T-helper 2 cell treated with Interferon-gamma antibody and Interleukin-4, amounts not matched to agents 100 ng/mL and 5 ng/mL, for 36 hours (primary cell): Measurements from ENCODE around the gene MATN1. TPM values are rescaled to one million over a fixed set of nuclear protein-coding genes. Genes with fewer than 3 reads are reported as not detected.

ENCODE experiments used
- intact Hi-C: fragments of 100-400 bp; cut with micrococcal nuclease; formaldehyde crosslinking; loops from one replicate; pipeline ENCODE4 v1.15.1; 2023
- total RNA-seq: library from RNA; stranded (reverse); gene quantifications from 2 replicates; pipeline ENCODE4 v1.2.3, GENCODE V29; 2022

The MATN1 gene
- total RNA-seq, 1 donor from 2014 or later: not detected

- intact Hi-C loops: no loop called here
Observed at GRCh38 chr1:30666756-30667273, 56.6 kb downstream of the MATN1 start.

- intact Hi-C loops: no loop called here
Observed at GRCh38 chr1:30665216-30666010, 58.0 kb downstream of the MATN1 start.

GRCh38 chr1:30664103-30664755 lies 59.2 kb downstream of the MATN1 start:
- intact Hi-C loops: no loop called here

GRCh38 chr1:30663596-30664091 lies 59.7 kb downstream of the MATN1 start:
- intact Hi-C loops: no loop called here

GRCh38 chr1:30662291-30662840 lies 61.0 kb downstream of the MATN1 start:
- intact Hi-C loops: no loop called here

- intact Hi-C loops: no loop called here
Observed at GRCh38 chr1:30661311-30661710, 62.1 kb downstream of the MATN1 start.

Other genes with a start within 250 kb of the MATN1 start
- 371 and 381 TPM in 2 replicates for gene LAPTM5, start 34.2 kb upstream of the MATN1 start, total RNA-seq
- gene SDC3, start 185.2 kb upstream of the MATN1 start, total RNA-seq: 0.09 and 0.11 TPM in 2 replicates